HepG2 (cell line): ENCODE results near the gene SAMD4A. TPM values are rescaled to one million over a fixed set of nuclear protein-coding genes. Genes with fewer than 3 reads are reported as not detected.

Source experiments
- ATAC-seq: fragments of 200-7000 bp; cut with Tn5 transposase; 3 replicates; pipeline ENCODE4 v1.9.1; 2020; ENCODE audit warnings: mild to moderate bottlenecking, moderate library complexity
- BruUV-seq: library from RNA; stranded (reverse); fragments of 400-500 nt; replicated peaks from 2 replicates; lab custom pipeline; 2021; lab: Mats Ljungman, UMichigan
- CTCF ChIA-PET: fragments of 300-600 bp; formaldehyde crosslinking; extraction: SDS; loops from one replicate; lab custom pipeline; 2021; ENCODE audit warnings: low total read pairs, inconsistent platforms, low intra/inter-chr PET ratio; lab: Yijun Ruan, JAX
- POLR2A ChIA-PET: fragments of 350-600 bp; sonication (Branson Sonifier 250); formaldehyde crosslinking; loops from one replicate; lab custom pipeline; 2020; ENCODE audit warnings: antibody characterized with exemption, inconsistent platforms; lab: Yijun Ruan, JAX
- DNase-seq: peaks from one replicate; pipeline ENCODE4 v3.0.0-alpha.2; 2015; ENCODE audit warnings: low spot score
- FAIRE-seq: peaks from 3 replicates; lab custom pipeline; 2011; peaks lifted over from hg19 to GRCh38; lab: Jason Lieb, UNC
- H2AFZ ChIP-seq: one replicate; pipeline ENCODE4 v1.6.1; 2011; ENCODE audit warnings: low read length, inconsistent platforms
- H3K27ac ChIP-seq: fragments of 300-600 bp; 3 replicates; pipeline ENCODE4 v1.8.0; 2011; ENCODE audit warnings: mixed run types, mild to moderate bottlenecking, mixed read lengths, low read length, inconsistent platforms; ENCODE audit not compliant: insufficient read depth; ENCODE audit errors: extremely low read length
- H3K27me3 ChIP-seq, 2 experiments: fragments of 200-600 bp in 1 of 2; 2 replicates in 1 of 2; 3 replicates in 1 of 2; pipeline versions ENCODE4 v1.6.0 to v1.8.0; 2011; ENCODE audit warnings: low read length in 2 of 2, mild to moderate bottlenecking in 2 of 2, moderate library complexity in 2 of 2, inconsistent platforms in 1 of 2; ENCODE audit not compliant: insufficient read depth in 2 of 2, control insufficient read depth in 1 of 2
- H3K36me3 ChIP-seq, 2 experiments: fragments of 200-600 bp in 1 of 2; replicated peaks in 1 of 2; 2 replicates in 1 of 2; 3 replicates in 1 of 2; pipeline versions ENCODE4 v1.5.1 to v1.8.0; 2011; ENCODE audit warnings: low read length in 2 of 2, inconsistent platforms in 1 of 2; ENCODE audit not compliant: insufficient read depth in 2 of 2, control insufficient read depth in 1 of 2
- H3K4me1 ChIP-seq: 2 replicates; pipeline ENCODE4 v1.5.1; 2012; ENCODE audit warnings: low read length, inconsistent platforms; ENCODE audit not compliant: insufficient read depth
- H3K4me2 ChIP-seq: 2 replicates; pipeline ENCODE4 v1.6.0; 2011; ENCODE audit warnings: low read depth, low read length, inconsistent platforms
- H3K4me3 ChIP-seq, 3 experiments: fragments of 200-600 bp in 1 of 3; sonication (generic), shearing (Covaris generic) in 1 of 3; replicated peaks in 1 of 3; 2 replicates each; pipeline ENCODE4 v1.5.1; 2011 to 2016; ENCODE audit warnings: low read length in 3 of 3, inconsistent platforms in 2 of 3, low read depth in 2 of 3, mild to moderate bottlenecking in 2 of 3, control low read depth in 1 of 3, mixed read lengths in 1 of 3; ENCODE audit not compliant: insufficient read depth in 1 of 3
- H3K79me2 ChIP-seq: one replicate; pipeline ENCODE4 v1.6.1; 2011; ENCODE audit warnings: low read length, inconsistent platforms; ENCODE audit not compliant: insufficient read depth
- H3K9ac ChIP-seq: 2 replicates; pipeline ENCODE4 v1.6.0; 2011; ENCODE audit warnings: mild to moderate bottlenecking, low read depth, low read length, inconsistent platforms; ENCODE audit not compliant: insufficient read depth
- H3K9me3 ChIP-seq: 2 replicates; pipeline ENCODE4 v1.5.1; 2012; ENCODE audit warnings: mild to moderate bottlenecking, low read length
- H4K20me1 ChIP-seq: 2 replicates; pipeline ENCODE4 v1.6.0; 2011; ENCODE audit warnings: inconsistent platforms, mild to moderate bottlenecking, low read length, moderate library complexity; ENCODE audit not compliant: insufficient read depth
- BHLHE40 ChIP-seq: IDR thresholded peaks from 2 replicates; pipeline ENCODE4 v1.6.1; 2011; ENCODE audit warnings: low read length, improper control_type of control experiment
- FIP1L1 ChIP-seq: fragments of 200-400 bp; formaldehyde crosslinking; IDR thresholded peaks from 2 replicates; pipeline ENCODE4 v1.6.1; 2018; ENCODE audit warnings: low read depth, mild to moderate bottlenecking, low read length, moderate library complexity, borderline replicate concordance; ENCODE audit not compliant: insufficient read depth
- FOXA1 ChIP-seq, 2 experiments: fragments of 450-650 bp in 1 of 2; sonication (generic) in 1 of 2; formaldehyde crosslinking in 1 of 2; IDR thresholded peaks; 2 replicates each; pipeline versions ENCODE4 v1.4.0 to v1.6.1; 2016 to 2020; ENCODE audit warnings: missing genetic modification reagents in 1 of 2
- LCORL ChIP-seq, 2 experiments: fragments of 450-650 bp in 1 of 2; sonication (generic) in 1 of 2; formaldehyde crosslinking in 1 of 2; IDR thresholded peaks; 2 replicates each; pipeline versions ENCODE4 v1.5.0 to v1.6.1; 2017 to 2020; ENCODE audit warnings: antibody characterized with exemption in 1 of 2, missing genetic modification reagents in 1 of 2
- MBNL3 ChIP-seq: fragments of 250-450 bp; sonication (Bioruptor Pico); conservative IDR thresholded peaks from 2 replicates; pipeline ENCODE4 v1.8.0; 2022; ENCODE audit warnings: mild to moderate bottlenecking, inconsistent platforms
- NCOA5 ChIP-seq: sonication (generic); formaldehyde crosslinking; IDR thresholded peaks from 2 replicates; pipeline ENCODE4 v1.4.0; 2020; ENCODE audit warnings: missing genetic modification reagents
- ONECUT2 ChIP-seq: sonication (generic); formaldehyde crosslinking; IDR thresholded peaks from 2 replicates; pipeline ENCODE4 v1.4.0; 2020; ENCODE audit warnings: missing genetic modification reagents
- PHF8 ChIP-seq: sonication (generic); formaldehyde crosslinking; IDR thresholded peaks from 2 replicates; pipeline ENCODE4 v1.5.0; 2020; ENCODE audit warnings: missing genetic modification reagents
- PLRG1 ChIP-seq: fragments of 450-650 bp; conservative IDR thresholded peaks from 2 replicates; pipeline ENCODE4 v1.6.1; 2016
- RAD21 ChIP-seq: fragments of 450-650 bp; formaldehyde crosslinking; IDR thresholded peaks from 2 replicates; pipeline ENCODE4 v1.5.0; 2020; ENCODE audit warnings: mild to moderate bottlenecking
- SNAI1 ChIP-seq: sonication (generic); formaldehyde crosslinking; IDR thresholded peaks from 2 replicates; pipeline ENCODE4 v1.5.0; 2020; ENCODE audit warnings: mild to moderate bottlenecking, missing genetic modification reagents, borderline replicate concordance
- ZNF484 ChIP-seq: sonication (generic); formaldehyde crosslinking; IDR thresholded peaks from 2 replicates; pipeline ENCODE4 v1.5.1; 2020; ENCODE audit warnings: mild to moderate bottlenecking, low read depth, missing genetic modification reagents, borderline replicate concordance
- ZNF780A ChIP-seq: sonication (generic); formaldehyde crosslinking; IDR thresholded peaks from 2 replicates; pipeline ENCODE4 v1.8.0; 2022; ENCODE audit warnings: mild to moderate bottlenecking, missing genetic modification reagents, moderate library complexity
- WGBS: methylation state at CpG from one replicate; pipeline ENCODE4 v1.1.6; 2017; ENCODE audit warnings: low lambda C conversion rate; 5-methylcytosine and 5-hydroxymethylcytosine counted together
- in situ Hi-C: cut with HindIII; loops from 2 replicates; pipeline ENCODE4 v1.10.0; 2017; ENCODE audit warnings: low pct_unique_long_range_greater_than_20kb; ENCODE audit not compliant: extremely low pct_ligation_motif_present
- intact Hi-C: fragments of 100-400 bp; cut with micrococcal nuclease; formaldehyde crosslinking; loops from one replicate; pipeline ENCODE4 v1.10.0; 2022; ENCODE audit not compliant: unreplicated experiment
- polyA plus RNA-seq, 8 experiments: library from polyadenylated mRNA; depleted of rRNA in 3 of 8; stranded (reverse) in 7 of 8; unstranded in 1 of 8; fragments of >200 nt; fragmentation: Illumina TruSeq in 4 of 8; extraction: Trizol in 4 of 8; gene quantifications; 2 replicates each; pipeline versions ENCODE4 v1.2.1 to v1.2.3, GENCODE V29; 2011 to 2016; ENCODE audit warnings: low read depth in 4 of 8, missing spikeins in 1 of 8, mixed read lengths in 1 of 8; ENCODE audit not compliant: insufficient read depth in 1 of 8
- total RNA-seq, 5 experiments: library from RNA; depleted of rRNA; stranded (reverse); fragments of >200 nt; fragmentation: Illumina TruSeq; extraction: Trizol; gene quantifications; 2 replicates each; pipeline ENCODE4 v1.2.3, GENCODE V29; 2016; ENCODE audit warnings: low read depth in 1 of 5
- TF ChIP-seq, protein P1 (sequence below): sonication (generic); formaldehyde crosslinking; IDR thresholded peaks from 2 replicates; pipeline ENCODE4 v1.4.0; 2020; ENCODE audit warnings: missing genetic modification reagents, borderline replicate concordance
- TF ChIP-seq, protein P2 (sequence below): sonication (generic); formaldehyde crosslinking; IDR thresholded peaks from 2 replicates; pipeline ENCODE4; 2020; ENCODE audit warnings: missing genetic modification reagents, mild to moderate bottlenecking, borderline replicate concordance

SAMD4A gene
- total and polyA plus RNA-seq, 2 of the 13 experiments (the other 11 are each of a cell fraction or from before 2014, with no cell fraction given): 11.8 to 13.0 TPM

DNA sequence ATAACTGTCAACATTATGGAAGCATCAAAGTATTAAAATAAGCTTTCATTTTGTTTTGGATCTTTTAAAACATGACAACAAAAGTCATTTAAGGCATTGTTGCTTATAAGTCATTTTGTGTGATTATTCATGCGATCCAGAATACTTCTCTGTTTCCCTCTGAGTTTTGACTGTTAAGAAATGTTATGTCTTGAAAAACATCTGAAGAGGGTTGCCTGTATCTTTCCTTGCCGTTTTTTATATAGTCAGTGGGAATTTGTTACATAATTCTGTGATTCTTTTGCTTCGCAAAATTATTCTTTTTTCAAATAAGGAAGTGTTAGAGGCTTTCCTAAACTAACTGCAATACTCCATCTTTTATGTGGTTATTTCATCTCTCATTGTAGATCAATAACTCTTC lies 78.7 kb downstream of the SAMD4A start:
- no peak for ATAC-seq
- Histone ChIP-seq H4K20me1 (no peaks in the 10 kb centered on the region), H3K4me3 (no peak overlapping the region), H3K27me3 (no peaks in the 10 kb centered on the region), H3K9ac (no peak overlapping the region), H2AFZ (no peak overlapping the region), H3K4me2 (no peak overlapping the region), H3K9me3 (no peaks in the 10 kb centered on the region), H3K27ac (no peak overlapping the region), H3K36me3 (0 out of 5 replicates have a peak, but pooled peaks cover 0 to 1% of the 10 kb centered on the region in 2 experiments), H3K4me1 (peaks cover 100% of the 10 kb centered on the region), H3K79me2 (peaks cover 63% of the 10 kb centered on the region)
- ChIA-PET CTCF (no interaction called here), POLR2A (no interaction called here)
- no peak for FAIRE-seq
- in situ Hi-C loops: no loop called here
- 94% methylated on average over 3 of the region's 3 CpGs for WGBS
- DNase-seq: no peak
- no TSS peak for BruUV-seq
- no peak for TF ChIP-seq FOXA1 (IDR thresholded peaks at IDR 0.05)
- TF ChIP-seq FOXA1 (CRISPR knock-in tag; IDR thresholded peaks at IDR 0.05): no peak
- no peak for TF ChIP-seq ONECUT2 (CRISPR knock-in tag)
- no peak for TF ChIP-seq MBNL3 (CRISPR knock-in tag)
- TF ChIP-seq BHLHE40: no peak
- TF ChIP-seq ZNF780A (CRISPR knock-in tag): no peak
- TF ChIP-seq LCORL (IDR thresholded peaks at IDR 0.05): no peak
- no peak for TF ChIP-seq LCORL (CRISPR knock-in tag; IDR thresholded peaks at IDR 0.05)
- TF ChIP-seq FIP1L1: no peak
- TF ChIP-seq PLRG1: no peak
- TF ChIP-seq RAD21 (CRISPR knock-in tag): no peak
- TF ChIP-seq PHF8: no peak
- no peak for TF ChIP-seq NCOA5 (CRISPR knock-in tag)
- TF ChIP-seq SNAI1 (CRISPR knock-in tag): no peak
- TF ChIP-seq, protein P1, sequence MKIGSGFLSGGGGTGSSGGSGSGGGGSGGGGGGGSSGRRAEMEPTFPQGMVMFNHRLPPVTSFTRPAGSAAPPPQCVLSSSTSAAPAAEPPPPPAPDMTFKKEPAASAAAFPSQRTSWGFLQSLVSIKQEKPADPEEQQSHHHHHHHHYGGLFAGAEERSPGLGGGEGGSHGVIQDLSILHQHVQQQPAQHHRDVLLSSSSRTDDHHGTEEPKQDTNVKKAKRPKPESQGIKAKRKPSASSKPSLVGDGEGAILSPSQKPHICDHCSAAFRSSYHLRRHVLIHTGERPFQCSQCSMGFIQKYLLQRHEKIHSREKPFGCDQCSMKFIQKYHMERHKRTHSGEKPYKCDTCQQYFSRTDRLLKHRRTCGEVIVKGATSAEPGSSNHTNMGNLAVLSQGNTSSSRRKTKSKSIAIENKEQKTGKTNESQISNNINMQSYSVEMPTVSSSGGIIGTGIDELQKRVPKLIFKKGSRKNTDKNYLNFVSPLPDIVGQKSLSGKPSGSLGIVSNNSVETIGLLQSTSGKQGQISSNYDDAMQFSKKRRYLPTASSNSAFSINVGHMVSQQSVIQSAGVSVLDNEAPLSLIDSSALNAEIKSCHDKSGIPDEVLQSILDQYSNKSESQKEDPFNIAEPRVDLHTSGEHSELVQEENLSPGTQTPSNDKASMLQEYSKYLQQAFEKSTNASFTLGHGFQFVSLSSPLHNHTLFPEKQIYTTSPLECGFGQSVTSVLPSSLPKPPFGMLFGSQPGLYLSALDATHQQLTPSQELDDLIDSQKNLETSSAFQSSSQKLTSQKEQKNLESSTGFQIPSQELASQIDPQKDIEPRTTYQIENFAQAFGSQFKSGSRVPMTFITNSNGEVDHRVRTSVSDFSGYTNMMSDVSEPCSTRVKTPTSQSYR: no peak
- no peak for TF ChIP-seq ZNF484
- TF ChIP-seq, protein P2, sequence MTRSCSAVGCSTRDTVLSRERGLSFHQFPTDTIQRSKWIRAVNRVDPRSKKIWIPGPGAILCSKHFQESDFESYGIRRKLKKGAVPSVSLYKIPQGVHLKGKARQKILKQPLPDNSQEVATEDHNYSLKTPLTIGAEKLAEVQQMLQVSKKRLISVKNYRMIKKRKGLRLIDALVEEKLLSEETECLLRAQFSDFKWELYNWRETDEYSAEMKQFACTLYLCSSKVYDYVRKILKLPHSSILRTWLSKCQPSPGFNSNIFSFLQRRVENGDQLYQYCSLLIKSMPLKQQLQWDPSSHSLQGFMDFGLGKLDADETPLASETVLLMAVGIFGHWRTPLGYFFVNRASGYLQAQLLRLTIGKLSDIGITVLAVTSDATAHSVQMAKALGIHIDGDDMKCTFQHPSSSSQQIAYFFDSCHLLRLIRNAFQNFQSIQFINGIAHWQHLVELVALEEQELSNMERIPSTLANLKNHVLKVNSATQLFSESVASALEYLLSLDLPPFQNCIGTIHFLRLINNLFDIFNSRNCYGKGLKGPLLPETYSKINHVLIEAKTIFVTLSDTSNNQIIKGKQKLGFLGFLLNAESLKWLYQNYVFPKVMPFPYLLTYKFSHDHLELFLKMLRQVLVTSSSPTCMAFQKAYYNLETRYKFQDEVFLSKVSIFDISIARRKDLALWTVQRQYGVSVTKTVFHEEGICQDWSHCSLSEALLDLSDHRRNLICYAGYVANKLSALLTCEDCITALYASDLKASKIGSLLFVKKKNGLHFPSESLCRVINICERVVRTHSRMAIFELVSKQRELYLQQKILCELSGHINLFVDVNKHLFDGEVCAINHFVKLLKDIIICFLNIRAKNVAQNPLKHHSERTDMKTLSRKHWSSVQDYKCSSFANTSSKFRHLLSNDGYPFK (CRISPR knock-in tag): no peak
- intact Hi-C loops: no loop called here
